NB4 (cell line): Measurements from ENCODE around the gene A2ML1.

Experiments
- DNase-seq: peaks from one replicate; pipeline ENCODE4 v3.0.0; 2010; ENCODE audit warnings: low read depth
- H3K4me3 ChIP-seq: one replicate; pipeline ENCODE4 v1.5.1; 2011; ENCODE audit warnings: mild to moderate bottlenecking, low read depth, low read length, moderate library complexity
- MYC ChIP-seq: IDR thresholded peaks from 2 replicates; pipeline ENCODE4 v1.6.1; 2011; ENCODE audit warnings: low read depth, low read length
- POLR2A ChIP-seq: IDR thresholded peaks from 2 replicates; pipeline ENCODE4 v1.6.1; 2011; ENCODE audit warnings: mild to moderate bottlenecking; ENCODE audit not compliant: insufficient read length; ENCODE audit errors: extremely low read depth
- TF ChIP-seq, protein P1 (sequence below): IDR thresholded peaks from 2 replicates; pipeline ENCODE4 v1.6.1; 2011; ENCODE audit warnings: low read depth, low read length
- TF ChIP-seq, protein P2 (sequence below): IDR thresholded peaks from one replicate; pipeline ENCODE4 v1.5.1; 2012; ENCODE audit warnings: low read depth, low read length

A2ML1 gene

DNA sequence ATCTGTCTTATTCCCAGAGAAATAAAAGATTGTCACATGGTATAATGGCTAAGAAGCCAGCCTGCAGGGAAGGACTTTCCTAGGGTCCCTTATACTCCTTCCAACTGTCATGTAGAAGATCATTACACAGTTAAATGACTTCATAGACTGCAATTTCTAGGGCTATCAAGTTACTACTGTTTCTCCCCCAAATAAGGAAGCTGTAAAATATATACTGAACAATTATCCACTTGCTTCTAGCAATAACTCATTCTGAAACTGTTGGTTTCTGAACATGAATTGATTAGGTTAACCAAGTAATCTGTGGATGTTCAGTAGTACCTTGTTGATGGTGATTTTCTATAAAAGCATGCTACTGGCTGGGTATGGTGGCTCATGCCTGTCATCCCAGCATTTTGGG, 44.6 kb downstream of the A2ML1 start:
- TF ChIP-seq MYC = no peak
- TF ChIP-seq, protein P1, sequence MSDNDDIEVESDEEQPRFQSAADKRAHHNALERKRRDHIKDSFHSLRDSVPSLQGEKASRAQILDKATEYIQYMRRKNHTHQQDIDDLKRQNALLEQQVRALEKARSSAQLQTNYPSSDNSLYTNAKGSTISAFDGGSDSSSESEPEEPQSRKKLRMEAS = no peak
- TF ChIP-seq POLR2A = no peak
- TF ChIP-seq, protein P2, sequence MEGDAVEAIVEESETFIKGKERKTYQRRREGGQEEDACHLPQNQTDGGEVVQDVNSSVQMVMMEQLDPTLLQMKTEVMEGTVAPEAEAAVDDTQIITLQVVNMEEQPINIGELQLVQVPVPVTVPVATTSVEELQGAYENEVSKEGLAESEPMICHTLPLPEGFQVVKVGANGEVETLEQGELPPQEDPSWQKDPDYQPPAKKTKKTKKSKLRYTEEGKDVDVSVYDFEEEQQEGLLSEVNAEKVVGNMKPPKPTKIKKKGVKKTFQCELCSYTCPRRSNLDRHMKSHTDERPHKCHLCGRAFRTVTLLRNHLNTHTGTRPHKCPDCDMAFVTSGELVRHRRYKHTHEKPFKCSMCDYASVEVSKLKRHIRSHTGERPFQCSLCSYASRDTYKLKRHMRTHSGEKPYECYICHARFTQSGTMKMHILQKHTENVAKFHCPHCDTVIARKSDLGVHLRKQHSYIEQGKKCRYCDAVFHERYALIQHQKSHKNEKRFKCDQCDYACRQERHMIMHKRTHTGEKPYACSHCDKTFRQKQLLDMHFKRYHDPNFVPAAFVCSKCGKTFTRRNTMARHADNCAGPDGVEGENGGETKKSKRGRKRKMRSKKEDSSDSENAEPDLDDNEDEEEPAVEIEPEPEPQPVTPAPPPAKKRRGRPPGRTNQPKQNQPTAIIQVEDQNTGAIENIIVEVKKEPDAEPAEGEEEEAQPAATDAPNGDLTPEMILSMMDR = no peak
- DNase-seq = no peak
- H3K4me3 ChIP-seq = no peak overlapping the region

DNA sequence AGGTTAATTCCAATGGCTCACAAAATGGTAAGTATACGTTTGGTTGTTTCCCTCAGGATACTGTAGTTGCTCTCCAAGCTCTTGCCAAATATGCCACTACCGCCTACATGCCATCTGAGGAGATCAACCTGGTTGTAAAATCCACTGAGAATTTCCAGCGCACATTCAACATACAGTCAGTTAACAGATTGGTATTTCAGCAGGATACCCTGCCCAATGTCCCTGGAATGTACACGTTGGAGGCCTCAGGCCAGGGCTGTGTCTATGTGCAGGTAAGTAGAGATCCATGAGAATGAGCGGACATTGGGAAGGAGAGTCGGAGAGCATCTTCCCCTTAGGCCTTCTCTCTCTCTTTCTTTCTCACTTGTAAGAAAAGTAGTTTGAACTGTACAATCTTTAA, 45.4 kb downstream of the A2ML1 start:
- no peak overlapping the region for H3K4me3 ChIP-seq
- TF ChIP-seq, protein P2 = no peak
- no peak for TF ChIP-seq MYC
- no peak for TF ChIP-seq POLR2A
- TF ChIP-seq, protein P1 = no peak
- DNase-seq = no peak

DNA sequence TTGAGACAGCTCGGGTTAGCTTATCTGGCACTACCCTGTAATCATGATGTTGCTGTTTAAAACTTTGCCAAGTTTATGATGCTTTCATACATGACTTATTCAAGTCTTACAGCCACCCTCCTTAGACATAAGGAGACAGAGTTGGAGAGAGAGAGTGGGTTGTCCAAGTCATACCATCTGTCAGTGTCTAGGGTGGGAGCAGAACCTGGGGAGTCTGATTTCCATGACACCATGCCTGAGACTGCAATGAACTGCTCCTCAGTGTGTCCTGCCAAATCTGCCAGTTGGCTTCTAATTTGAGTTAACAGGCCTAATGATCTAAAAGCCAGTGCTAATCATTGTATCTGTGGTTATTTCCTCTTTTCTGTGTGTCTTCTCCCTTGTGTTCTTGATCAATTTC, 48.2 kb downstream of the A2ML1 start:
- no peak for DNase-seq
- H3K4me3 ChIP-seq = no peak overlapping the region
- TF ChIP-seq, protein P2 = no peak
- TF ChIP-seq, protein P1 = no peak
- no peak for TF ChIP-seq POLR2A
- no peak for TF ChIP-seq MYC

DNA sequence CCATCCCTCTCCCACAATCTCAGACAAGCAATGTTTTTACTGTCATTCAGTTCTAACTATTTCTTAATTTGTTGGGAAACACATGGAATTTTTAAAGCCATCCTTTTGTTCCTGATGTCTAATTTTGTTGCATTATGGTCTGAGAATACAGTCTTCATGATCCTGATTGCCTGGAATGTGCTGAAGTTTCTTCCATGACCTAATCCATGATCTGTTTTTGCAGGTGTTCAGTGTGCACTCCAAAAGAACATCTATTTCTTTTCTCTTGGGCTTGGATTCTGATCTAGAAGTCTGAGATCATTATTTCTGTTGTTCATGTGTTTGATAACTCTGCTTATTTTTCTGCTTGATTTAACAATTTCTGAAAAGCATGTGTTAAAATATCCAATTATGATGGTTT, 48.6 kb downstream of the A2ML1 start:
- TF ChIP-seq, protein P1 = no peak
- no peak for TF ChIP-seq POLR2A
- TF ChIP-seq, protein P2 = no peak
- no peak for TF ChIP-seq MYC
- DNase-seq = no peak
- no peak overlapping the region for H3K4me3 ChIP-seq

DNA sequence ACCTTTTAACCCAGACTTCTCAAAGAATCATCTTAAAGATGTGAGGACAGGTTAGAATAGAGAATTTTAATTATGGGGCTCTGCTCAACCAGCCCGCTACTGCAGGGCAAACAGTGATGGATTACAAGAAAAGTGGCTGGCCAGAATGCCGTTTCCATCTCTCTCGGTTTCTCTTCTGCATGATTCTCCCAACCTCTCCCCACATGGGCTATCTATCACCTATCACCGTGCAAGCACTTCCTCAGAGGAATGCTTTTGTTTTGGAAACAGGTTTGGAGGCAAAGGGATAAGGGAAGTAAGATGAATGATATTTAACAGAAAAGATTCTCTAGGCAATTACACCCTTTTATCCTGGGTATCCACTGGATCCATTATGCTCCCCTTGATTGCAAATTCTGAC, 54.5 kb downstream of the A2ML1 start:
- TF ChIP-seq POLR2A = no peak
- TF ChIP-seq, protein P1 = no peak
- TF ChIP-seq MYC = no peak
- TF ChIP-seq, protein P2 = no peak
- H3K4me3 ChIP-seq = no peak overlapping the region
- no peak for DNase-seq
